Stimulated activated naive CD8-positive, alpha-beta T cell treated with anti-CD3 and anti-CD28 coated beads, Interleukin-15, Interleukin-2, amounts not matched to agents 100 U/mL and 50 U/mL, for 24 hours (primary cell): ENCODE data around the gene CCDC70.
A peak's percentile ranks its signal among the peaks of the same experiment; 100 is the strongest.

ENCODE experiments used
- ATAC-seq: fragments of 150-1000 bp; cut with Tn5 transposase; one replicate; pipeline ENCODE4 v1.10.0; 2021
- DNase-seq: peaks from one replicate; pipeline ENCODE4 v3.0.0; 2021

Gene CCDC70

GRCh38 chr13:51862957-51863356 is 1.2 kb downstream of the CCDC70 start:
- DNase-seq = no peak

GRCh38 chr13:51865838-51866237 is 4.1 kb downstream of the CCDC70 start:
- no peak for DNase-seq
- ATAC-seq = no peak

More at GRCh38 chr13:51862957-51863356, 1.2 kb downstream of the CCDC70 start:
- ATAC-seq = no peak

GRCh38 chr13:51867062-51867461 is 5.3 kb downstream of the CCDC70 start:
- no peak for DNase-seq
- ATAC-seq = no peak

GRCh38 chr13:51869916-51870315 is 8.1 kb downstream of the CCDC70 start:
- DNase-seq (no peak), ATAC-seq (no peak)

- no peak for ATAC-seq
- DNase-seq = no peak
These were observed 8.8 kb downstream of the CCDC70 start for GRCh38 chr13:51870616-51871015.

- no peak for DNase-seq
- ATAC-seq = no peak
These were observed 11.5 kb downstream of the CCDC70 start for GRCh38 chr13:51873117-51873798.

- DNase-seq = no peak
- no peak for ATAC-seq
These were observed 12.1 kb downstream of the CCDC70 start for GRCh38 chr13:51873837-51874236.

- DNase-seq (no peak), ATAC-seq (no peak)
These were observed 12.9 kb downstream of the CCDC70 start for GRCh38 chr13:51874651-51875050.

GRCh38 chr13:51879133-51879532 is 17.4 kb downstream of the CCDC70 start:
- peak; percentile 49 for ATAC-seq

GRCh38 chr13:51881296-51881695 is 19.5 kb downstream of the CCDC70 start:
- DNase-seq = no peak
- ATAC-seq = no peak

More at GRCh38 chr13:51879133-51879532, 17.4 kb downstream of the CCDC70 start:
- no peak for DNase-seq

GRCh38 chr13:51882570-51883225 is 20.9 kb downstream of the CCDC70 start:
- ATAC-seq (no peak), DNase-seq (no peak)

- no peak for DNase-seq
- ATAC-seq = no peak
These were observed 21.4 kb downstream of the CCDC70 start for GRCh38 chr13:51883226-51883600.

- no peak for DNase-seq
- no peak for ATAC-seq
These were observed 23.9 kb downstream of the CCDC70 start for GRCh38 chr13:51885651-51886050.

GRCh38 chr13:51887468-51887867 is 25.7 kb downstream of the CCDC70 start:
- no peak for ATAC-seq

GRCh38 chr13:51892657-51893056 is 30.9 kb downstream of the CCDC70 start:
- ATAC-seq (no peak), DNase-seq (no peak)

More at GRCh38 chr13:51887468-51887867, 25.7 kb downstream of the CCDC70 start:
- DNase-seq = no peak

- ATAC-seq (no peak), DNase-seq (no peak)
These were observed 32.5 kb downstream of the CCDC70 start for GRCh38 chr13:51894239-51894638.

- DNase-seq (peak; percentile 40), ATAC-seq (peak; percentile 73)
These were observed 34.4 kb downstream of the CCDC70 start for GRCh38 chr13:51895906-51896888.

- DNase-seq (no peak), ATAC-seq (no peak)
These were observed 38.7 kb downstream of the CCDC70 start for GRCh38 chr13:51900471-51900870.

GRCh38 chr13:51902776-51903175 is 41.0 kb downstream of the CCDC70 start:
- DNase-seq (no peak), ATAC-seq (no peak)

- ATAC-seq = no peak
- no peak for DNase-seq
These were observed 44.0 kb downstream of the CCDC70 start for GRCh38 chr13:51905787-51906186.

- ATAC-seq (no peak), DNase-seq (no peak)
These were observed 44.8 kb downstream of the CCDC70 start for GRCh38 chr13:51906581-51906980.

GRCh38 chr13:51907040-51907732 is 45.4 kb downstream of the CCDC70 start:
- peak; percentile 78 for ATAC-seq
- DNase-seq = no peak
